CD14-positive monocyte (primary cell): ENCODE measurements around the gene DHRS7B. TPM values are rescaled to one million over a fixed set of nuclear protein-coding genes. Genes with fewer than 3 reads are reported as not detected.

Experiments used
- DNase-seq, 3 donors: peaks; one replicate each; pipeline ENCODE4 v3.0.0-alpha.2; 2011 to 2022
- H2AFZ ChIP-seq: 2 replicates; pipeline ENCODE4 v1.6.0; 2012; ENCODE audit warnings: mild to moderate bottlenecking, low read depth, low read length, inconsistent platforms; ENCODE audit not compliant: insufficient read depth, poor library complexity, severe bottlenecking
- H3K27ac ChIP-seq, 2 donors: 1 replicate in 1 of 2; 2 replicates in 1 of 2; pipeline ENCODE4 v1.5.1; 2012 to 2013; ENCODE audit warnings: low read length in 2 of 2, control low read depth in 1 of 2, inconsistent platforms in 1 of 2, low read depth in 1 of 2, mild to moderate bottlenecking in 1 of 2
- H3K27me3 ChIP-seq, 2 donors: one replicate each; pipeline versions ENCODE4 v1.6.0 to v1.6.1; 2011 to 2013; ENCODE audit warnings: low read length in 2 of 2; ENCODE audit not compliant: control insufficient read depth in 2 of 2, insufficient read depth in 2 of 2
- H3K36me3 ChIP-seq, 2 donors: replicated peaks in 1 of 2; 1 replicate in 1 of 2; 2 replicates in 1 of 2; pipeline versions ENCODE4 v1.5.1 to v1.6.1; 2012 to 2013; ENCODE audit warnings: low read length in 2 of 2, control low read depth in 1 of 2, inconsistent platforms in 1 of 2, mild to moderate bottlenecking in 1 of 2; ENCODE audit not compliant: insufficient read depth in 2 of 2, control insufficient read depth in 1 of 2
- H3K4me1 ChIP-seq, 2 donors: 1 replicate in 1 of 2; 2 replicates in 1 of 2; pipeline versions ENCODE4 v1.5.1 to v1.6.1; 2012 to 2013; ENCODE audit warnings: low read length in 2 of 2, control low read depth in 1 of 2, inconsistent platforms in 1 of 2, mild to moderate bottlenecking in 1 of 2, moderate library complexity in 1 of 2; ENCODE audit not compliant: insufficient read depth in 2 of 2, control insufficient read depth in 1 of 2
- H3K4me2 ChIP-seq: replicated peaks from 2 replicates; pipeline ENCODE3; 2012; ENCODE audit warnings: low read length, moderate library complexity, mild to moderate bottlenecking; ENCODE audit not compliant: poor library complexity, severe bottlenecking; ENCODE audit errors: extremely low read depth
- H3K4me3 ChIP-seq, 3 experiments: fragments of 200-600 bp in 1 of 3; sonication (generic) in 1 of 3; replicated peaks in 1 of 3; 1 replicate in 2 of 3; 2 replicates in 1 of 3; pipeline ENCODE4 v1.5.1; 2011 to 2013; ENCODE audit warnings: low read length in 3 of 3, mild to moderate bottlenecking in 3 of 3, control low read depth in 2 of 3, low read depth in 2 of 3, inconsistent platforms in 1 of 3, moderate library complexity in 1 of 3
- H3K79me2 ChIP-seq: 2 replicates; pipeline ENCODE4 v1.6.0; 2012; ENCODE audit warnings: mild to moderate bottlenecking, control low read depth, inconsistent platforms, low read length, moderate library complexity; ENCODE audit not compliant: insufficient read depth
- H3K9ac ChIP-seq: 2 replicates; pipeline ENCODE4 v1.6.0; 2017; ENCODE audit warnings: low read length, mild to moderate bottlenecking; ENCODE audit not compliant: insufficient read depth, poor library complexity, severe bottlenecking
- H3K9me3 ChIP-seq, 2 donors: replicated peaks in 1 of 2; 1 replicate in 1 of 2; 2 replicates in 1 of 2; pipeline versions ENCODE4 v1.5.1 to v1.6.1; 2012 to 2013; ENCODE audit warnings: low read length in 2 of 2, control low read depth in 1 of 2; ENCODE audit not compliant: control insufficient read depth in 1 of 2, insufficient read depth in 1 of 2
- H4K20me1 ChIP-seq: 2 replicates; pipeline ENCODE4 v1.6.0; 2012; ENCODE audit warnings: mild to moderate bottlenecking, low read length, control low read depth, moderate library complexity; ENCODE audit not compliant: insufficient read depth
- H3K27ac Mint-ChIP-seq, 7 donors: one replicate each; pipeline ENCODE4 v1.8.0; 2020; ENCODE audit warnings: mild to moderate bottlenecking in 7 of 7, mixed read lengths in 7 of 7, moderate library complexity in 6 of 7, inconsistent platforms in 2 of 7
- H3K27me3 Mint-ChIP-seq, 3 donors: one replicate each; pipeline ENCODE4 v1.8.0; 2021 to 2022; ENCODE audit warnings: low read depth in 3 of 3, mild to moderate bottlenecking in 3 of 3, mixed read lengths in 3 of 3, moderate library complexity in 3 of 3, inconsistent platforms in 1 of 3
- H3K36me3 Mint-ChIP-seq, 2 donors: one replicate each; pipeline ENCODE4 v1.8.0; 2020; ENCODE audit warnings: mixed read lengths in 2 of 2, inconsistent platforms in 1 of 2, mild to moderate bottlenecking in 1 of 2
- H3K4me1 Mint-ChIP-seq: one replicate; pipeline ENCODE4 v1.8.0; 2020; ENCODE audit warnings: mild to moderate bottlenecking, mixed read lengths
- H3K4me3 Mint-ChIP-seq, 2 donors: one replicate each; pipeline ENCODE4 v1.8.0; 2020; ENCODE audit warnings: mild to moderate bottlenecking in 2 of 2, mixed read lengths in 2 of 2, moderate library complexity in 1 of 2
- H3K9me3 Mint-ChIP-seq, 7 donors: one replicate each; pipeline ENCODE4 v1.8.0; 2020 to 2022; ENCODE audit warnings: mixed read lengths in 7 of 7, mild to moderate bottlenecking in 6 of 7, moderate library complexity in 6 of 7, inconsistent platforms in 2 of 7
- CTCF ChIP-seq: fragments of 200-600 bp; IDR thresholded peaks from one replicate; pipeline ENCODE4 v1.8.0; 2022; ENCODE audit warnings: antibody characterized with exemption, mild to moderate bottlenecking
- WGBS: methylation state at CpG from one replicate; pipeline ENCODE4 v1.1.5; 2013; ENCODE audit warnings: missing lambda C conversion rate; ENCODE audit not compliant: insufficient coverage; 5-methylcytosine and 5-hydroxymethylcytosine counted together
- intact Hi-C, 2 donors: fragments of 100-400 bp; cut with micrococcal nuclease; formaldehyde crosslinking; loops; one replicate each; pipeline versions ENCODE4 v1.15.0 to v1.15.1; 2023
- polyA plus RNA-seq, 3 donors: library from polyadenylated mRNA; depleted of rRNA in 1 of 3; unstranded in 2 of 3; stranded (reverse) in 1 of 3; fragments of 300-500 nt in 2 of 3; fragments of >200 nt in 1 of 3; fragmentation: Illumina TruSeq in 2 of 3; gene quantifications; 1 replicate in 2 of 3; 2 replicates in 1 of 3; pipeline ENCODE4 v1.2.3, GENCODE V29; 2012 to 2021

The DHRS7B gene
- polyA plus RNA-seq, 3 donors = 23.2 to 37.8 (median 33.9) TPM

DNA sequence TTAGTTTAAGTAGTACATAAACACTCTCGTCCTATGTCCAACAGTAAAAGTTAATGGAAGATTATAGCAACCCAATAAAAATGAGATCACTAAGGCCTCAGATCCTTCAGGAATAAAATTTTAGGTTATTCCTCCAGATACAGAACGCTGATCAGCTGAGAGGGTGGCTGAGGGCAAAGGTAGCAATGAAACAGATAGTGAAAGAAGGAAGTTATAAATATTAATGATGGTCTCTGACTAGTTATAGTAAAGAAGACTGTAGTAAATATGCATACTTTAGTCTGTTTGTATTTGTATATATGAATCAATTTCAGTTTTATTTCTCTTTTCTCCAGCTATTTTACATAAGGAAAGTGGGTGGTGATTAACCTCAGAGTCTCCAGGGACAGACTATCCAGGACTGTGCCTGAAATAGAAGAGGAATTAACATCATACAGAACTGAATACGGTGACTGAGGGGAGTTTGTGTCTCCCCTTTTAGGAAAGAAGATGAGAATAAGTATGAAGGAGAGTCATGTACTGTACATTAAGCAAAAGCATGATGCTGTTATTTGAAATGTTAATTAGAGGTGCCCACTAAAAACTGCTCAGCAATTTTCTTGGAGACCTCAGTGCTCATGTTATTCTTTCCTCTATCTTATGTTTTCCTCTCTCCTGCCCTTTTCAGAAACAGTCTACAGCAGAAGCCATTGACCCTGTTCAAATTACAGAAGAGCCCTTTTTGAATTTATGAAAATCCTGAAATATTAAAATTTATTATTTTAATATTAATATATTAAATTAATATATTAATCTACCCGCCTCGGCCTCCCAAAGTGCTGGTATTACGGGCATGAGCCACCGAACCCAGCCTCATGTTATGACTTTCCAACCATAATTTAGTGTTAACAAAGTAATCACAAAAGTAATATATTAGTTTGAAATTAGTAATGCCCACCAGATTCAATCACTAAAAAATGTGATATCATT, 36.5 kb upstream of the DHRS7B start:
- H2AFZ ChIP-seq = no peak overlapping the region
- H3K9me3 ChIP-seq = no peaks in the 10 kb centered on the region
- H4K20me1 ChIP-seq = no peaks in the 10 kb centered on the region
- no peaks in the 10 kb centered on the region for H3K27me3 ChIP-seq
- no peak overlapping the region for H3K27ac ChIP-seq
- H3K4me1 Mint-ChIP-seq = peaks cover 5% of the 10 kb centered on the region
- no peaks in the 10 kb centered on the region for H3K4me1 ChIP-seq
- no peak for DNase-seq
- intact Hi-C loops = no loop called here
- H3K27me3 Mint-ChIP-seq = peaks cover 3 to 15% (median 11%) of the 10 kb centered on the region in 3 donors
- no peaks in the 10 kb centered on the region for H3K36me3 ChIP-seq
- H3K9me3 Mint-ChIP-seq = peaks cover 3 to 6% (median 4%) of the 10 kb centered on the region in 7 donors
- H3K36me3 Mint-ChIP-seq = no peaks in the 10 kb centered on the region
- no peak overlapping the region for H3K4me3 Mint-ChIP-seq
- no CpG with 5 or more reads among the region's 7 CpGs for WGBS
- H3K4me2 ChIP-seq = no peak overlapping the region
- H3K27ac Mint-ChIP-seq = no peak overlapping the region
- no peak for TF ChIP-seq CTCF
- H3K9ac ChIP-seq = no peak overlapping the region
- H3K79me2 ChIP-seq = no peaks in the 10 kb centered on the region
- no peak overlapping the region for H3K4me3 ChIP-seq

DNA sequence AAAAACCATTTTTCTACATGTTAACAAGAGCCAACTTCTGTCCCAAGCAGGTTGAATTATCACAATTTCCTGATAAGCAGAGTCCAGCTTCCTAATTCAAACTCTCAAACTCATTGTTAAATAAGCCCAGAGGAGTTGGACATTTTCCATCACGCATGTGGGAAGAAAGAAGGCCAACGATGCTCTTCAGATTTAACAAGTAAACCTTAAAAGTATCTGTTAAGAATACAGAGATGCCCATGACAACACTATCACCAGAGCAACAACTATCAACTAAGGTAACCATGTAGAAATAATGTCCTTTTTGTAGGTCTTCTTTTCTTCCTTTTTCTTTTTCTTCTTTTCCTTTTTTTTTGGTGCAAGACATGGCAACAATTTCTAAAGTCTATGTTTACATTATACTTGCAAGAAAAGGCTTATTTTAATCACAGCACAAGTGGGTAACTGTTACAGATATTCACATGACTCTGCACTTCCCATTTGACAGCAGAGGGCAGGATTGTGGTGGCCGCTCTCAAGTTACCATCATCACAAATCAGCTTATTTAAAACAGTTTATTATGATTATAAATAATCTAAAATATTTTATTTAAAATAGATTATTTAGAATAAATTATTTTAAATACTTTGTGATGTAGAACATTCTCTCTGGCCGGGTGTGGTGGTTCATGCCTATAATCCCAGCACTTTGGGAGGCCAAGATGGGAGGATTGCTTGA, 35.7 kb upstream of the DHRS7B start:
- H3K9ac ChIP-seq = no peak overlapping the region
- H3K4me2 ChIP-seq = no peak overlapping the region
- Mint-ChIP-seq H3K4me3 (no peak overlapping the region), H3K27ac (peak overlapping the region in 1 of 7 donors; percentile 46), H3K4me1 (peaks cover 5% of the 10 kb centered on the region), H3K36me3 (no peaks in the 10 kb centered on the region), H3K27me3 (peaks cover 3 to 8% (median 6%) of the 10 kb centered on the region in 3 donors), H3K9me3 (peaks cover 0 to 1% (median 0%) of the 10 kb centered on the region in 7 donors)
- no peaks in the 10 kb centered on the region for H3K9me3 ChIP-seq
- DNase-seq = no peak
- no peaks in the 10 kb centered on the region for H3K27me3 ChIP-seq
- no peaks in the 10 kb centered on the region for H3K36me3 ChIP-seq
- no peak for TF ChIP-seq CTCF
- WGBS = 0% methylated on average over 1 of the region's 4 CpGs
- H3K4me1 ChIP-seq = no peaks in the 10 kb centered on the region
- no peak overlapping the region for H3K4me3 ChIP-seq
- H4K20me1 ChIP-seq = no peaks in the 10 kb centered on the region
- intact Hi-C loops = no loop called here
- H3K27ac ChIP-seq = no peak overlapping the region
- no peak overlapping the region for H2AFZ ChIP-seq
- no peaks in the 10 kb centered on the region for H3K79me2 ChIP-seq
